MCF 10A (cell line): ENCODE measurements around the gene MRPL43. TPM values are rescaled to one million over a fixed set of nuclear protein-coding genes. Genes with fewer than 3 reads are reported as not detected.

Experiments
- BruUV-seq: library from RNA; stranded (reverse); fragments of 400-500 nt; replicated peaks from 2 replicates; lab custom pipeline; 2021; lab: Mats Ljungman, UMichigan
- CTCF ChIA-PET: fragments of 300-600 bp; sonication (Branson Sonifier 250); formaldehyde crosslinking; extraction: SDS; loops from one replicate; lab custom pipeline; 2021; ENCODE audit warnings: antibody characterized with exemption, inconsistent platforms; lab: Yijun Ruan, JAX
- POLR2A ChIA-PET: fragments of 300-600, 350-650 bp; sonication (Branson Sonifier 250); formaldehyde crosslinking; extraction: SDS; loops from one replicate; lab custom pipeline; 2020; ENCODE audit warnings: antibody characterized with exemption, inconsistent platforms; lab: Yijun Ruan, JAX
- DNase-seq: peaks from one replicate; pipeline ENCODE4 v3.0.0-alpha.2; 2018; ENCODE audit not compliant: unreplicated experiment
- H3K27ac Mint-ChIP-seq: one replicate; pipeline ENCODE4 v1.8.0; 2022; ENCODE audit warnings: mild to moderate bottlenecking, low read depth, mixed read lengths; ENCODE audit not compliant: unreplicated experiment
- H3K27me3 Mint-ChIP-seq: one replicate; pipeline ENCODE4 v1.8.0; 2022; ENCODE audit warnings: mixed read lengths; ENCODE audit not compliant: insufficient read depth, unreplicated experiment
- H3K36me3 Mint-ChIP-seq: one replicate; pipeline ENCODE4 v1.8.0; 2022; ENCODE audit warnings: mild to moderate bottlenecking, moderate library complexity, mixed read lengths; ENCODE audit not compliant: insufficient read depth, unreplicated experiment
- H3K4me1 Mint-ChIP-seq: one replicate; pipeline ENCODE4 v1.8.0; 2022; ENCODE audit warnings: mixed read lengths; ENCODE audit not compliant: insufficient read depth, unreplicated experiment
- H3K4me3 Mint-ChIP-seq: one replicate; pipeline ENCODE4 v1.8.0; 2022; ENCODE audit warnings: mild to moderate bottlenecking, moderate library complexity, mixed read lengths; ENCODE audit not compliant: unreplicated experiment
- H3K9me3 Mint-ChIP-seq: one replicate; pipeline ENCODE4 v1.8.0; 2022; ENCODE audit warnings: mixed read lengths; ENCODE audit not compliant: unreplicated experiment
- intact Hi-C: fragments of 100-400 bp; cut with micrococcal nuclease; formaldehyde crosslinking; loops from 2 replicates; pipeline ENCODE4 v1.14.1; 2022
- total RNA-seq: library from RNA; stranded (reverse); gene quantifications from 2 replicates; pipeline ENCODE4 v1.2.3, GENCODE V29; 2022
- TF ChIP-seq, protein P1 (sequence below): fragments of 200-600 bp; IDR thresholded peaks from one replicate; pipeline ENCODE4 v1.8.0; 2022; ENCODE audit warnings: antibody characterized with exemption, mild to moderate bottlenecking; ENCODE audit not compliant: unreplicated experiment

Gene MRPL43
- total RNA-seq, 1 experiment from 2014 or later, result 64.8 TPM

DNA sequence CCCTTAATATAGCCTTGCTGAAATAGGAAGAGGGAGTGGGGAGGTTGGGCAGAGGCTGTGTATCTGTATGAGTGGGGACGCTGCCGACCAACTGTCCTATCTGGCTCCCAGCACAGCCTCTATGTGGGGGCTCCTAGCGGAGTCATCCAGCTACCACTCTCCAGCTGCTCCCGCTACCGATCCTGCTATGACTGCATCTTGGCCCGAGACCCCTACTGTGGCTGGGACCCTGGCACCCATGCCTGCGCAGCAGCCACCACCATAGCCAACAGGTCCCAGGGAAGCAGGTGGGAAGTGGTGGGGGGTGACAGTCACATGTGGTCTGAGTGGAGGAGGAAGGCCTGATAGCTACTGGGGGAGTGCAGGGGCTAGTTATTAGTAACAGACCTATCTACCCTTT is 6.6 kb downstream of the MRPL43 start:
- TF ChIP-seq, protein P1, sequence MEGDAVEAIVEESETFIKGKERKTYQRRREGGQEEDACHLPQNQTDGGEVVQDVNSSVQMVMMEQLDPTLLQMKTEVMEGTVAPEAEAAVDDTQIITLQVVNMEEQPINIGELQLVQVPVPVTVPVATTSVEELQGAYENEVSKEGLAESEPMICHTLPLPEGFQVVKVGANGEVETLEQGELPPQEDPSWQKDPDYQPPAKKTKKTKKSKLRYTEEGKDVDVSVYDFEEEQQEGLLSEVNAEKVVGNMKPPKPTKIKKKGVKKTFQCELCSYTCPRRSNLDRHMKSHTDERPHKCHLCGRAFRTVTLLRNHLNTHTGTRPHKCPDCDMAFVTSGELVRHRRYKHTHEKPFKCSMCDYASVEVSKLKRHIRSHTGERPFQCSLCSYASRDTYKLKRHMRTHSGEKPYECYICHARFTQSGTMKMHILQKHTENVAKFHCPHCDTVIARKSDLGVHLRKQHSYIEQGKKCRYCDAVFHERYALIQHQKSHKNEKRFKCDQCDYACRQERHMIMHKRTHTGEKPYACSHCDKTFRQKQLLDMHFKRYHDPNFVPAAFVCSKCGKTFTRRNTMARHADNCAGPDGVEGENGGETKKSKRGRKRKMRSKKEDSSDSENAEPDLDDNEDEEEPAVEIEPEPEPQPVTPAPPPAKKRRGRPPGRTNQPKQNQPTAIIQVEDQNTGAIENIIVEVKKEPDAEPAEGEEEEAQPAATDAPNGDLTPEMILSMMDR, result no peak
- H3K27ac Mint-ChIP-seq, result no peak overlapping the region
- DNase-seq, result no peak
- ChIA-PET CTCF (interaction anchor here (1.2 kb wide), 1 partner anchor 33 kb away, joined by 3 read pairs; no protein-coding TSS in a partner anchor), POLR2A (interaction anchor here (1.2 kb wide), 1 partner anchor 62 kb away, joined by 4 read pairs; no protein-coding TSS in a partner anchor)
- BruUV-seq, result no TSS peak
- intact Hi-C loops, result no loop called here
- H3K4me1 Mint-ChIP-seq, result no peaks in the 10 kb centered on the region
- H3K9me3 Mint-ChIP-seq, result no peaks in the 10 kb centered on the region
- no peak overlapping the region for H3K4me3 Mint-ChIP-seq
- H3K27me3 Mint-ChIP-seq, result no peaks in the 10 kb centered on the region
- H3K36me3 Mint-ChIP-seq, result peaks cover 28% of the 10 kb centered on the region

- no TSS peak for BruUV-seq
Measured at GRCh38 chr10:100980311-100980710, 7.0 kb downstream of the MRPL43 start.

DNA sequence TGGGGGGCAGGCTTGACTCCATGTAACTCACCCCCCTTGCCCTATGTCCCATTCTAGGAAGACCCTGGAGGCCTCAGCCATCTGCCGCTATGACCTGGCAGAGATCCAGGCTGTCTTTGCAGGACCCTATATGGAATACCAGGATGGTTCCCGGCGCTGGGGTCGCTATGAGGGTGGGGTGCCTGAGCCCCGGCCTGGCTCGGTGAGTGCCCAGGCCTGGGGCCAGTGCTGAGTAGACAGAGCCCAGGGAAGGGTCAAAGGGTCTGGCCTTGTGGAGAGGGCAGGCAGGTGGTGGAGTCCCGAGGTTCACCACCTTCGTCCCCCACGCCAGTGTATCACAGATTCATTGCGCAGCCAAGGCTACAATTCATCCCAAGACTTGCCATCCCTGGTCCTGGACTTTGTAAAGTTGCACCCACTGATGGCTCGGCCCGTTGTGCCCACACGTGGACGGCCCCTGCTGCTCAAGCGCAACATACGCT is 7.5 kb downstream of the MRPL43 start:
- Mint-ChIP-seq H3K36me3 (peaks cover 28% of the 10 kb centered on the region), H3K27me3 (no peaks in the 10 kb centered on the region), H3K27ac (no peak overlapping the region), H3K9me3 (no peaks in the 10 kb centered on the region), H3K4me1 (no peaks in the 10 kb centered on the region), H3K4me3 (no peak overlapping the region)
- TF ChIP-seq, protein P1, result no peak
- intact Hi-C loops, result no loop called here
- CTCF ChIA-PET, result interaction anchor here (0.6 kb wide), 2 partner anchors 17 to 18 kb away, joined by 3 read pairs; no protein-coding TSS in a partner anchor
- BruUV-seq, result no TSS peak
- POLR2A ChIA-PET, result interaction anchor here (0.5 to 0.9 kb wide), 3 partner anchors 9 to 669 kb away, joined by 3 to 4 read pairs (median 3); no protein-coding TSS in a partner anchor
- no peak for DNase-seq

More at GRCh38 chr10:100980311-100980710, 7.0 kb downstream of the MRPL43 start:
- Mint-ChIP-seq H3K36me3 (peaks cover 28% of the 10 kb centered on the region), H3K4me1 (no peaks in the 10 kb centered on the region), H3K27me3 (no peaks in the 10 kb centered on the region), H3K27ac (no peak overlapping the region), H3K4me3 (no peak overlapping the region), H3K9me3 (no peaks in the 10 kb centered on the region)
- intact Hi-C loops, result no loop called here
- ChIA-PET CTCF (interaction anchor here (0.6 to 1.2 kb wide), 2 partner anchors 17 to 34 kb away, joined by 3 read pairs; no protein-coding TSS in a partner anchor), POLR2A (interaction anchor here (0.5 kb wide), 1 partner anchor 88 kb away, joined by 4 read pairs; no protein-coding TSS in a partner anchor)
- DNase-seq, result no peak
- TF ChIP-seq, protein P1, result no peak

- intact Hi-C loops, result no loop called here
- CTCF ChIA-PET, result no interaction called here
- Mint-ChIP-seq H3K9me3 (no peaks in the 10 kb centered on the region), H3K4me3 (no peak overlapping the region), H3K27ac (no peak overlapping the region), H3K27me3 (no peaks in the 10 kb centered on the region), H3K36me3 (peaks cover 28% of the 10 kb centered on the region), H3K4me1 (no peaks in the 10 kb centered on the region)
- POLR2A ChIA-PET, result no interaction called here
- TF ChIP-seq, protein P1, result no peak
- no TSS peak for BruUV-seq
- no peak for DNase-seq
Measured at GRCh38 chr10:100978901-100979195, 8.4 kb downstream of the MRPL43 start.
